Hematopoietic multipotent progenitor cell treated with erythropoietin and hydrocortisone succinate and interleukin-3 and kit ligand, for 15 days (in vitro differentiated cells): Measurements from ENCODE around the gene MFAP5.

Experiments used
- DNase-seq: peaks from one replicate; pipeline ENCODE4 v3.0.0-alpha.2; 2015; ENCODE audit warnings: low spot score

The MFAP5 gene, protein sequence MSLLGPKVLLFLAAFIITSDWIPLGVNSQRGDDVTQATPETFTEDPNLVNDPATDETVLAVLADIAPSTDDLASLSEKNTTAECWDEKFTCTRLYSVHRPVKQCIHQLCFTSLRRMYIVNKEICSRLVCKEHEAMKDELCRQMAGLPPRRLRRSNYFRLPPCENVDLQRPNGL

DNA sequence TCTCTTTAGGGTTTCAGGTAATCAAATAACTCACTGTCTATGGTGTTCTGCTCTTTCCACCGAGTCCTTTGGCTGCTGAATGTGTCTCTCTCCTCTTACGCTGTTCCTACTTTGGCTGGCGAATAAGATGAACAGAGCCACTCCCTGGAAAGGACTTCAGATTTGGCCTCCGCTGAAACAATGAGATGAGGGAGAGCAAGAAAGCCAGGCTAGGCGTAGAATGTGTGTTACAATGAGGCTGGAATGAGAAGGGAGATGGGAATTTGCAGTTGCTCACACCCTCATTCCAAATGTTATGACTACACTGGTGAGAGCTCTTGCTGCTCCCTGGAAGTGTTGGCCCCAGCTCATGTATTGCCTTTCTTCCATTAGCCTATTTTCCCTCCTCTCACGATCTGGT is at the start of gene MFAP5:
TSS of gene MFAP5 (minus strand) at position 234 of the 400 bp plus-strand sequence. CDS start 722 bp downstream, outside the sequence.
- DNase-seq, result no peak

GRCh38 chr12:8709124-8709830 is 46.7 kb upstream of the MFAP5 start:
- peak; percentile 67 for DNase-seq

GRCh38 chr12:8702159-8702558 is 39.5 kb upstream of the MFAP5 start:
- no peak for DNase-seq

- DNase-seq, result no peak
Measured at GRCh38 chr12:8701046-8701660, 38.5 kb upstream of the MFAP5 start.

DNA sequence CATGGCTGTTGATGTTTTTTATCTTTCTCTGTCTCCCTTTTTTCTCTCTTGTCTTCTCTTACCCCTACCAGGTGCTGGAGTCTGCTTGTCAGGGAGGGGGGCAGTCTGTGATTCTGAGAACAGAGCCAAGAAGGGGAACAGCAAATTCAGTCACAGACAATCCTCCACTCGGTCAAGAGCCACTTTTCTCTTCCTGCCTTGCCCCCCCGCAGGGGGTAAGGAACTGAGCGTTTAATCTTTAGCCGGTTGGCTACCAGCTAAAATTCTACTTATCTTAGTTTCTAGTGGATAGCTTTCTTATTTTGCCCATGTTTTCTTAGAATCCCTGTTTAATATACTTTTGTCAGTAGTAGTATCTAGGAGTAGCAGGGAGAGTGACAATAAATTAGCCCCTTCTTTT is 37.1 kb upstream of the MFAP5 start:
- peak; percentile 36 for DNase-seq

GRCh38 chr12:8698879-8699278 is 36.3 kb upstream of the MFAP5 start:
- no peak for DNase-seq

GRCh38 chr12:8698132-8698851 is 35.7 kb upstream of the MFAP5 start:
- DNase-seq, result peak; percentile 56

GRCh38 chr12:8697476-8698131 is 35.0 kb upstream of the MFAP5 start, which contains the start of gene RIMKLB:
Gene RIMKLB, plus strand, starts transcription at chr12:8697991. Its CDS starts 15,876 bp downstream, at chr12:8713867.
- DNase-seq, result peak; percentile 73

DNA sequence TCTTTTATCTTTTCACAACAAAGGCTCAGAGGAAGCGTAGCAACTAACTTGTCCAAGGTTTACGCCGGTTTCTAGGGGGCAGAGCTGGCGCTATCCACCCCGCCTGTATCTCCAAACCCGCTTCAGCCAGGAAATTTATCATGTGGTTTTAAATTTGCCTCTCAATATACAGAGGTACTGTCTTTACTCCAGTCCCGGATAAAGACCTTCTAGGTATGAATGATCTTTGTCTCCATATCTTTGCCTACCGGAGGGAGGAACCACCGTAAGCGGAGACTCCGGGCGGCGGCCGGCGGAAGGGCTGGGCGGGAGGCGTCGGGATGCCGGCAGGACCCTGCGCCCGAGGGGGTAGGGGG is 34.5 kb upstream of the MFAP5 start:
- DNase-seq, result peak; percentile 38

DNA sequence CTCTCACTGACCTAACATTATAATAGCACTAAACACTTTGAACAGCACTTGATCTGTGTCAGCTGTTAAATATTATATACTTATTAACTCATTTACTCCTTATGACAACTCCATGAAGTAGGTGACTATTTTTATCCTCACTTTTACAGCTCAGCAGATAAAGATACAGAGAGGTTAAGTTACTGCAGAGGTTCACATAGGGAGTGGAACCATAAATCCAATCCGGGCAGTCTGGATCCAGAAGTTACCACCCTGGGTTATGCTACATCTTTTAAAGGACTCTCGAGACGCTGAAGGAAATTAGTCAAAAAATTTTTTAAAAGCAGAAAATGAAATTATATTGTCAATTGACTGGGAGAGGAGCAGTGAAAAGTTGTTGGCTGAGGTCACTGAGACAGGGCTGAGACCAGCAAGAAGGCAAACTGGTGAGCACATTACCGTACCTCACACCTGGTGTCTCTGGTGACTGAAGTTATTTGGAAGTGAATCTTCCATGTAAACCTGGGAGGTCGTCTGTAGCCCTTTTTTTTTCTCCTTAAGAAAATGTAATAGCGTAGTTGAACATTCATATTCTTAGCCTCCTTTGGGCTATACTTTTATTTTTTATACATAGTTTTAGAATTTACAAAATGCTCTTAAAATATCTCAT is 33.9 kb upstream of the MFAP5 start:
- DNase-seq, result no peak

DNA sequence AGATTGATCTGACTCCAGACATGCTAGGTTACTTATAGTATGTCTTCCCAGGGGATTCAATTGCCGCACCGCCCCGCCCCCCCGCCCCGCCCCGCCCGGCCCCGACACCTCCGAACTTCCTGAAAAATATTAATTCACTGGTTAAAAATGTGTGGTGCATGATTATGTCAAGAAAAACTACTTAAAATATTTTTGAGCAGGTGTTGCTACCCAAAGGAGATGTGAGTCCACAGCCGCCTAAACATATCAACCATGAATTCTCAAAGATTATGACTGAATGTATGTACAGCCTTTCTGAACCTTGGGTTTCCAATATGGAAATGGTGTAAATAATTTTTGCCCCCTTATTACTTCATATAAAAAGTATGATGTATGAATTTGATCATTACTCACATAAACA is 32.5 kb upstream of the MFAP5 start:
- no peak for DNase-seq

DNA sequence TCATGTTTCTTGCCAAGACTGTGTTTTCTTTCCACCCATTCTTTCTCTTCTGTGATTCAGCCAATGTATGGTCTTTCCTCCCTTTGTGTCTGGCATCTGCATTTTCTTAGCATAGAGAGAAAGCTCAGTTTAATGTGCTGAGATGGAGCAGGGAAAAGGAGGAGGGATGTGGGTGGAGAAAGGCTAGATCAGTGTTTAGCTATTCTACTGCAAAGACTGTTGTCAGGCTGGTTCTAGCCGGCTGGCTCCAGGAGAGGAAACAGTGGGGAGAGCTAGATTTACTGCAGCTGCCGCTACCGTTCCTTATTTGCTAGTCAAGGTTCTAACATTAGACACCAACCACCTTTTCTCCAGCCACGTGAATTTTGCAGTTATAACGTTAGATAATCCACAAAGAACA is 29.9 kb upstream of the MFAP5 start:
- DNase-seq, result no peak

- no peak for DNase-seq
Measured at GRCh38 chr12:8689681-8690080, 27.1 kb upstream of the MFAP5 start.

DNA sequence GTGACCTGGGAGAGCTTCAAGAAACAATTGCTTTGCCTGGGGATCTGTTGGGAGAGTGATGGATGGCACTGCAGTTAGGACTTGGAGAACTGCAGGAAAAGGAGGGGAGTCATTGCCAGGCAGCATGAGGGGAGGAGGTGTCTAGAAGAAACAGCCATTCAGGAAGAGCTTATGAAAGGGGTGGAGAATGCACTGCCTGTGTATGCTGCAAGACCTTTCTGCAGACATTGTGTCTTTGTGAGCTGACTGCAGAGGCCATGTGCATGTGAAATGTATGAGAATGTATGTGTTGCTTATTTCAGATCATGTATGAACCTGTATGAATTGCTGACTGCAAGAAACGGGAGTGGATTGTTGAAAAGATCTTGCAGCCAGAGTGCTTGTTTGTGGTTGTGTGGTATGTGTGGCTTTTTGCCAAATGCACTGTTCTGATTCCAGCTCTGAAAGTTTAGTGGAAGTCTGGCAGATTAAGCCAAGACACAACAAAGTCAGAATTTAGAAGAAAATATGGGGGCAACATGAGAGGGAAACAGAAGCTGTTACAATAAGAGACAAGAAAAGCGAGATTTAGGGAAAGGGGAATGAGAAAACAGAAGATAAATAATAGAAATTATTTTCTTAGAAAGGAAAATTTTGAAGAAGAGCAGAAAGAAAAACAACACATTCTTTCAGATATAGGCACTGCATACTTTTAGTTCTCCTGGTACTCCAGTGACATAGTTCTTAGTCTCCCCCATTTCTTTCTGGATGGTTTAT is 25.4 kb upstream of the MFAP5 start:
- DNase-seq, result no peak

- DNase-seq, result no peak
Measured at GRCh38 chr12:8685051-8685450, 22.4 kb upstream of the MFAP5 start.

DNA sequence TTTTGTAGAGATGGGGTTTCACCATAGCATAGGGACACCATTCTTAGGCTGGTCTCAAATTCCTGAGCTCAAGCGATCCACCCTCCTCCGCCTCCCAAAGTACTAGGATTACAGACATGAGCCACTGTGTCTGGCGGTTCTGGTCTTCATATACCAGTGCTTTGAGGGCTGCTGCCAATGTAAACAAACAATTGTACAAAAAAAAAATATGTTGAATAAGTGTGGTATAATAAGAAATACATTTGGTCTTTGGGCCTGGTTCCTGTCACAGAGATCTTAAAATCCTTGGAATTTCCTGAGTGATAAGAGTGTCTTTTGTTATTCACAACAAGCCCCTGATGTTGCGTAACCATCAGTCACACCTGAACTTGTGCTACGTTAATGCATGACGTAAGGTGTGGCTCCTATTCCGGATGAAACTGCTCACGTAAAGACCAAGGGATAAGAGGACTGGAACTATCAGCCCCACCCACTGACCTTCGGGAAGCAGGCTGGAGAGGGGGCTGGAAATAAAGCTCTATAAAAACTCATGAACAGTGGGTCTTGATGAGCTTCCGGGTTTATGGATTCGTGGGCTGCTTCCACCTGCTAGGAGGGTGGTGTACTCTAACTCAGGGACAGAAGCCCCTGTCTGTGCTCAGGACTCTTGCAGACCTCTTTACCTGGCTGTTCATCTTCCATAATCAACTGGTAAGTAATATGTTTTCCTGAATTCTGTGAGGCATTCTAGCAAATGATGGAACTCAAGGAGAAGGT is 18.7 kb upstream of the MFAP5 start:
- no peak for DNase-seq

- no peak for DNase-seq
Measured at GRCh38 chr12:8680533-8680932, 17.9 kb upstream of the MFAP5 start.

DNA sequence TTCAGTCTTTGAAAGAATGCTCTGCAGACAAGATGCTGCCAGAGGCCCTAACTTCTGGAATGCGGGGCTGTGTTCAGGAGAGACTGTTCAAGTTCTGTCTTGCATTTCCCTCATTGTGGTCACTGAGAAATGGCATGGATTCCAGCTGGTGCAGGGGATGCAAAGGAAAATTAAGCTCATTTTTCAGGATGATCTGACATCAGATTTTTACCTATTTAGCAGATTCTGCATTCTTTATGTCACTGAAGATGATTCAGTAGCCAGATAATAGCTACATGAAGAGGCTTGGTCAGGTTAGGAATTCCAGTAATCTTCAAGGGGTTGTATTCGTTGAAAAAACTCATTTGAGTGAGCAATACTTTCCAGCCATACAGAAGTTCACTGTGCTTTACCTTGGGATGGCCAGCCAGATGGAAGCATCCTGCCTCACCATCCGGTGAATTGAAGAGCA is 16.1 kb upstream of the MFAP5 start:
- no peak for DNase-seq

GRCh38 chr12:8677362-8677761 is 14.7 kb upstream of the MFAP5 start:
- DNase-seq, result no peak

GRCh38 chr12:8676651-8677050 is 14.0 kb upstream of the MFAP5 start:
- no peak for DNase-seq
